Umbilical cord (tissue), 2 donors: ENCODE results near the gene STXBP4. TPM values are rescaled to one million over a fixed set of nuclear protein-coding genes. Genes with fewer than 3 reads are reported as not detected.
A peak's percentile ranks its signal among the peaks of the same experiment; 100 is the strongest.

Source experiments
- DNase-seq: peaks from one replicate; pipeline ENCODE4 v3.0.0-alpha.2; 2015; ENCODE audit warnings: low spot score
- total RNA-seq: library from RNA; depleted of rRNA; stranded (reverse); fragments of >200 nt; gene quantifications from one replicate; pipeline ENCODE4 v1.2.3, GENCODE V29; 2014; ENCODE audit warnings: low replicate concordance; ENCODE audit not compliant: insufficient read depth

Gene STXBP4, protein sequence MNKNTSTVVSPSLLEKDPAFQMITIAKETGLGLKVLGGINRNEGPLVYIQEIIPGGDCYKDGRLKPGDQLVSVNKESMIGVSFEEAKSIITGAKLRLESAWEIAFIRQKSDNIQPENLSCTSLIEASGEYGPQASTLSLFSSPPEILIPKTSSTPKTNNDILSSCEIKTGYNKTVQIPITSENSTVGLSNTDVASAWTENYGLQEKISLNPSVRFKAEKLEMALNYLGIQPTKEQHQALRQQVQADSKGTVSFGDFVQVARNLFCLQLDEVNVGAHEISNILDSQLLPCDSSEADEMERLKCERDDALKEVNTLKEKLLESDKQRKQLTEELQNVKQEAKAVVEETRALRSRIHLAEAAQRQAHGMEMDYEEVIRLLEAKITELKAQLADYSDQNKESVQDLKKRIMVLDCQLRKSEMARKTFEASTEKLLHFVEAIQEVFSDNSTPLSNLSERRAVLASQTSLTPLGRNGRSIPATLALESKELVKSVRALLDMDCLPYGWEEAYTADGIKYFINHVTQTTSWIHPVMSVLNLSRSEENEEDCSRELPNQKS
- 23.6 TPM for total RNA-seq

GRCh38 chr17:54968262-54968987 lies at the start of gene STXBP4, which contains the start of gene COX11:
STXBP4 (plus strand) TSS chr17:54968765; CDS start chr17:54986220, 17,455 bp downstream.
COX11 (minus strand) TSS chr17:54968654; CDS start chr17:54968646, 8 bp downstream.
- DNase-seq = peak; percentile 98

DNA sequence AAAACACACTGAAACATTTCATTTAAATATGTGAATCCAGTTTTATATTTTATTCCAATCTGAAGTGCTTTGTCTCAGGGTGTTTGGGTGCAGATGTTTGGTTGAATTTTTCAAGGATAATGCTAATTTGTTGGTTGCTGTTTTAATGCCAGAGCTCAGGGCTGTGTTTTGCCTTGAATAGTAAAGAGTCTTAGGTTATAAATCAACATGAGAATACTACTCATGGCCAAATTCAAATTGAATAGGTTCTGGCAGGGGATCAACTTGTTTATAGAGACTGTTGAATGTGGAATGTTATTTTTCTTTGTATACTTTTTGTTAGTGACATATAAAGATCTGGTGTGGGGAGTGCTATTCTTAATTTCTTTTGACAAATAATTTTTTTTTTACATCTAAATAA lies 49.1 kb upstream of the STXBP4 start:
- DNase-seq = no peak

DNA sequence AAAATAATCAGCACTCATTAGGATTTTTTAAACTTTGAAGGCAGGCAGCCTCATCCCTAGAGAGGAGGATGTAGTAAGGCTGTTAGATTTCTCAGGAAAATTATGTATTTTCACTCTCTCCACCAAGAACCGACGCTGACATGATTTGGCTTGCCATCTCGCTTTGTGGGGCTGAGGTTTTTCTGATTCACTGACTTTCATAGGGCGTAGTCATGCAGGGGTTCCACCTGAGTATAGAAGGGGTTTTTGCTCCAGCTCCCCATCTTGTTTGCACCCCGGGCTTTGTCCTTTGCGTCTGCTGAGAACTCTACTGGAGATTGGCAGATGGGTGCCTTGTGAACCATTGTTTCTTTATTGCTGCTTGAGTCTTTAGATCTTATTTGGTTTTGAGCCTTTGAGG lies 47.7 kb upstream of the STXBP4 start:
- no peak for DNase-seq

DNA sequence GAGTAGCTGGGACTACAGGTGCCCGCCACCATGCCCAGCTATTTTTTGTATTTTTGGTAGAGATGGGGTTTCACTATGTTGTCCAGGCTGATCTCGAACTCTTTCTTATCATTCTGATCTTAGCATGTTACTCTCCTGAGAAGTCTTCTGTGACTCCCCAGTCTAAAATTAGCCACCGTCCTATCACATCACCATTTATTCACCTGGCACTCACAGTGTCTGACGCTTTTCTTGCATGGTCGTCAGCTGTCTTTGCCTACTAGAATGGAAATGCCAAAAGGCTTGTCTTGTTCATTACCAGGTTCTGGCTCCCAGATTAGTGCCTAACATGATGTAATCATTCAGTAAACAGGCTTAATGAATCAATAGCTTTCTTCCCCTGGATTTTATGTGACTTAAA lies 44.2 kb upstream of the STXBP4 start:
- no peak for DNase-seq

DNA sequence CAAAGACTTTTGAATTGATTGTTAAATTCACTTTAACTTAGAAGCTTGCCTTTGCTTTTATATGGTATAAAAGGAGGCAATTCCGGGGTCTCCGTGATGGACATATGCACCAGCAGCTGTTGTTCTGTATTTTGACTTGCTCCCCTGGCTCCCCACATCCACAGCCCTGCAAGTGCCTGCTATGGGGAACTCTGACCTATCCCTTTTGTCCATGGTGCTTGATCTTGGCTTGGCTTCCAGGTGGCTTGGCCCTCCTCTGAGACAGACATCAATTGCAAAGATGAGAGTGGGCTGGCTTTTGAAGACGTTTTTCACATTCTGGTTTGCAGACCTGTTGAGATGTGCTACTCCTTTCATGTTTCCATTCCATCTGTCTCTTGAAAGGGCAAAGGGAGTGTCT lies 41.0 kb upstream of the STXBP4 start:
- no peak for DNase-seq

DNA sequence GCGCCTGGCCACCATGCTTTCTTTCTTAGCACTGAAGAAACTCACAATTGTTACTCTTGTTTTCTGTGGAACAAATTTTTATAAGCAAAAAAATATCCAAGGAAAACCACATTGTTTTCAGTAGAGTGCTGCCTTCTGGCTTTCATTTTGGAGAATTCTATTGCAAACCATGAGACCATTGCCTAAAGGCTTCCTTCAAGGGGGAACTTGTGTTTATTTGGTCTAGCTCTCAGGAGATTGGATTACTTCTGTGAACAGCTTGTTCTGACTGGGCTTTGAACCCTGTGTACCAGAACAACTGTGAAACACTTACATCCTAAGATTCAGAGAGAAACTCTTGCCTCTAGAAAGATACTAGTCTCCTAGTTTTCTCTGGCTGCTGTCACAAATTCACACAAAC lies 35.9 kb upstream of the STXBP4 start:
- no peak for DNase-seq

DNA sequence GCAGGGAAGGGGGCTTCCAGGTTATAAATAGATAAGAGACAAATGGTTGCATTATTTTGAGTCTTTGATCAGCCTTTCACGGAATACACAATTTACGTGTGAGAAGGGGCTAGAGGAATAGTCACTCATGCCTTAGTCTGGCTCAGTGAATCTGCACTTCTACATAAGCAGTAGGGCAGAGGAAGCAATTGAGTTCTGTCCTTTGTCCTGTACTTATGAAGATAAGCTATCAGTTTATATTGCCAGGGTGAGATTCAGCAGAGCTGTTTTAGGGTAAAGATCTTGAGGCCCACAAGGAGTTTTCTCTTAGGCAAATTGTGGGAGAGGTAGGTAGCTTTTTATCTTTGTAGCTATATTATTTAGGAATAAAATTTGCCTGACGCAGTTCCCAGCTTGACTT lies 34.6 kb upstream of the STXBP4 start:
- no peak for DNase-seq

DNA sequence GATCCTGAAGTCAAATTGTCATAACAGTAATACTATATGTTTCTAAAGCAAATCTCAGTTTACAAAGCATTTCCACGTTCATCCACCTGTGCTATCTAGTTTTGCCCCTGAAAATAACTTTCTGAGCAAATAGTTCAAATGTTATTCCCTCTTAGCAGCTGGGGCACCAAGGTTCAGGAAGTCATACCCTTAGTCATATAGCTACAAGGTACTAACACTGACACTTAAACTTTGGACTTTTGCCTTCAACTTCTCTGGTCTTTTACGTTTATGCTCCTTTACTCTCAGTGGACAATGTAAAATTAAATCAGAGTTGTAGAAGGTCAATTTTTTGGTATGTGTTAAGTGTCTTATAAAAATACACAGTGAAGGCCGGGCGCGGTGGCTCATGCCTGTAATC lies 33.1 kb upstream of the STXBP4 start:
- no peak for DNase-seq

DNA sequence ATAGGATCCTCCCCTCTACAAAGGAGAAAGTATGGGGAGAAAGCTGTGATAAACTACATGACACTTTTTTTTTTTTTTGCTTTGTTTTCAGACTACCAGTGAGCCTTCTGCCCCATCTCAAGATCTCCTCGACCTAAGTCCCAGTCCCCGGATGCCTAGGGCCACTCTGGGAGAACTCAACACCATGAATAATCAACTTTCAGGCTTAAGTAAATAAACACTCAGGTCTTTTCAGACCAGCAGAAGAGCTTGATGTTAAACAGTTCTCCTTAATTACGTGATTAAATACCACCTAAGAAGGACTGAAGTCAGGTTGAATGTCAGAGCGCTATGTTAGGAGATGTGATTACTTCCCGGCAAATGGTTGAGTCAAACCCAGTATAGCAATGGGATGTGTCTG lies 31.5 kb upstream of the STXBP4 start:
- DNase-seq = no peak

DNA sequence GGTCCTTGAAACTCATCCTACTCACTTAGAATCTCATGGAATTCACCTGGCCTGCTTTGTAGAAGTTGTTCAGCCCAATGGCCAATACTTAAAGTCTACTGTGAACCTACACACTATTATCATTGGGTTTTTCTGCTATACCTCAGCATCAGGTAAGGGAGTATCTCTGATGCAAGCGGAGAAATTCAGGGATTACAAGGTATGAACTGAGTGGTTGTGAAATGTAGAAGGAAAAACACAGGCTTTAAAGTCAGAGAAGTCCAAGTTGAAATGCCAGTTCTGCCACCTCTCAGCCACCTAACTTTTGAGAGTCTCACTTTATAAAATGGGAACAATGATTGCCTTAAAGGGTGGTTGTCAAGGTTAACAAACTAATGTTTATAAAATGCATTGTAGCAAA lies 31.1 kb upstream of the STXBP4 start:
- no peak for DNase-seq

GRCh38 chr17:54941285-54941684 lies 27.3 kb upstream of the STXBP4 start:
- DNase-seq = no peak

GRCh38 chr17:54944796-54945195 lies 23.8 kb upstream of the STXBP4 start:
- DNase-seq = no peak

DNA sequence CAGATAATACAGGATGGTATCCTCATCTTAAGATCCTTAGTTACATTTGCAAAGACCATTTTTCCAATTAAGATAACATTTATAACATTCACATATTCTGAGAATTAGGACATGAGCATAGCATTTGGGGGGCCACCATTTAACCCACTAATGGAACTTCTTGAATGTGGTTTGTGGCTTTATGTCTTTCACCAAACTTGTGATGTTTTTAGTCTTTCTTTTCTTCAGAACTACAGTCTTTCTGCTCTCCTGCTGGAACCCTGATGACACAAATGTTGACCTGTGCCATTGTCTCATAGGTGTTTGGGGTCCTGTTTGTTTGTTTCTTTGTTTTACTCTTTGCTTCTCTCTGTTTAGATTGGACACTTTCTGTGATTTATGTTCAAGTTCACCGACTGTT lies 23.3 kb upstream of the STXBP4 start:
- no peak for DNase-seq

GRCh38 chr17:54945671-54946070 lies 22.9 kb upstream of the STXBP4 start:
- no peak for DNase-seq

DNA sequence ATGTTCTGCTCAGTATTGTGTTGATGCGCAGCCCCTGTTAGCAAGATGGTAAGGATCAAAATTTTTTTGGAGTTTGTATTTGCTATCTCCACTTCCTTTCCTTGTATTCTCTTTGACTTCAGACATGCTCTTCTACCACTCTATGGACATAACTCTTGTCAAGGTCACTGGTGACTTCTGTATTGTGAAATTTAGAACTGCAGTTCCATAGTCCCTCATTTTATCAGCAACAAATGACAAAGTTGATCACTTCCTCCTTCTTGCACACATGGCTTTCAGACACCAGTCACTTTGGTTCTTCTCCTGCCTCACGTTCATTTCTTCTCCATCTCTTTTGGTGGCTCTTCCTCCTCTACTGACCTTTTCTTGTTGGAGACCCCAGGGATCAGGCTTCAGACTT lies 21.2 kb upstream of the STXBP4 start:
- no peak for DNase-seq

GRCh38 chr17:54948380-54948779 lies 20.2 kb upstream of the STXBP4 start:
- DNase-seq = no peak

DNA sequence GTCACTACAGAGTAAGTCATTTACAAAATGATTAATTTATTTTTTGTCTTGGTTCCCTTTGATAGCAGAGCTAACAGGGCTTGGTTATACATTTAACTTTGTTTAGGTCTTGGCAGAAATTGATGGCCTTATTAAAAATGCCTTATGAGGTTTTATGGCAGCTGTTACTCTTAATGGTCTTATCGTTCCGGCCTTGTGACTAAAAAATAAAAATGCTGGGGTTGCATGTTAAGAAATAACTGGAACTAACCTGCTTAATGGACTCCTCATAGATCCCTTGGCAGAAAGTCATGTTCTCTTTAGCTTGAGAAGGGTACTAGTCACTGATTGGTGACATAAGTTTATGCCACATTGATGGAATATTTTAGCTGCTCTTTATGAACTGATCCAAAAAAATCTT lies 18.4 kb upstream of the STXBP4 start:
- no peak for DNase-seq

DNA sequence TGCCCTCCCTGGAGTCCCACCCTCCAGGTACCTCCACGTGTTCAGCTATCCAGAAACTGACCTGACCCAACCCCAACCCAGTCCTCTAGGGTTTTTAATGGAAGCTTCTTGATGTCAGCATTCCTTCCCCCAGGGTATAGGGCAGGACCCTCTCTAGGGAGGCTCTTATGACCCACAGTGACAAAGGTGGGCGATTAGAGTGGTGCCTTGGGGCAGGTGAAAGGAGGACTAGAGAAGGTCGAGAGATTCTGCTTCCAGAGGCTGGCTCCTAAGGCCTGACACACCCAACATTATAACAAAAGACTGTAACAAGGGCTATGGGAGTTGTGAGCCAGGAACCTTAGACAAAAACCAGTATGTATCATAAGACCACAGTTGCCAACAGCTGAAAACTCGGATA lies 17.3 kb upstream of the STXBP4 start:
- no peak for DNase-seq

DNA sequence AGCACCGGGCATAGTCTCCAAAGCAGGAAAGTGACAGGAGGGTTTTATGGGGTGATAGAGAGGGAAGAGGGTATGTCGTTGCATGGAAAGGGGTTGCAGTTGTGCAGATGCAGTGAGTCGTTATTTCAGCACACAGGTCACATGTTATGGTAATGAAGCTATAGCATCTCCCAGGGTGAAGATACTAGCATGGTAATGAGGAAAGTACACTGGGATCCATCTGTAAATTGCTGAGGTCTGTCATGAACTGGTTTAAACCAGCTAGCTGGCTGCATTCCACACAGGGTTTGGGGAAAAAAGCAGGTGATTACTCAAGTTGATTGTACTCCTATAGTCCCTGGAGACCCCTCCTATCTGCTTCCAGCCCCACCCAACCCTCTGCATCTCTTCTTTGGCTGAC lies 11.8 kb upstream of the STXBP4 start:
- DNase-seq = no peak

DNA sequence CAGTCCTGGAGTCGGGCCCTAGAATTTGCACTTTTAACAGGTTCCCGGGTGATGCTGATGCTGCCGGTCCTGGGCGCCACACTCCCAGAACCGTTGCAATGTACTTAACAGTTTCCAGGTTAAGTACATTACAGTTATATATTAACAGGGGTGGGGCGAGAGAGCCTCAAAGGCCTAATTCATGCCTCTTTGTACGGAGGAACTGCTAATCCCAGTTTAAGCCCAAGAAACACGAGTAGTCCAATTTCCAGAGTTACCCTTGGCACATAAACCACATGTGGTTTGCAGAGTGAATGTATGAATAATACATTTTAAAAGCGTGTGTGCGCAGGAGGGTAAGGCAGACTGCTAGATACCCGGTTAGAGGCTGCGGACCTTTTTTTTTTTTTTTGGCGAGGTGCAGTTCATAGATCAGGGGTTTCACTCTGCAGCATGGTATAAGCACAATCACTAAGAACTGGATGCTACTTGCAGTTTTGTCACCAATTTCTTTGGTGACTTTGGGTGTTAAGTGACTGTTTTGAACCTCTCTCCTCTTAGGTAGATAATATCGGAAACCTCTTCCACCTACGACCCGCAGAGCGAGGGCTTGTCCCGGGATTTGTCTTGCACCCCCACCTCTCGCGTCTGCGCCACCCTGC lies 824 bp upstream of the STXBP4 start:
- no peak for DNase-seq

DNA sequence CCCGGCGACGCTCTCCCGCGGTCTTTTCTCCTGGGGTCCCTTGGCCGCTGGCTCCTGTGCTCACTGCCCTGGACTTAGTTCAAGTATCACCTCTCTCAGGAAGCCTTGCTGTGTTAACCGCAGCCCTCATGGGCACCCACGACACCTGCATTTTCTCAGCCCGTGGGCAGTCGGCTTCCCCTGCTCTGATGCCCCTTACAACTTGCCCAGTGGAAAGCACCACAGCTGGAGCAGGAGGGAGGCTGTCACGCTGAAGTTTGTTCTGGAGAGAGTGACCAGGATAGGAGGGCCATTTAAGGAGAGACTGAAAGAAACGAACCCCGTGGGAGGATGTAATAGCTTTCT lies 395 bp downstream of the STXBP4 start:
- DNase-seq = no peak
